GM12891 (cell line): ENCODE results near the gene FUNDC1.

Experiments used
- POLR2A ChIP-seq: IDR thresholded peaks from 2 replicates; pipeline ENCODE4 v1.6.1; 2011; ENCODE audit warnings: low read depth, low read length, control low read depth
- POLR2AphosphoS5 ChIP-seq: IDR thresholded peaks from 2 replicates; pipeline ENCODE4 v1.6.1; 2011; ENCODE audit warnings: low read depth, low read length, control low read depth
- TAF1 ChIP-seq: IDR thresholded peaks from 2 replicates; pipeline ENCODE4 v1.6.1; 2011; ENCODE audit warnings: low read depth, low read length, control low read depth

- TF ChIP-seq POLR2AphosphoS5 (no peak), POLR2A (no peak), TAF1 (no peak)
Measured at GRCh38 chrX:44484607-44485146, 58.0 kb downstream of the FUNDC1 start.
